Measurements from ENCODE around the gene ADSS1. TPM values are rescaled to one million over a fixed set of nuclear protein-coding genes. Genes with fewer than 3 reads are reported as not detected.

ADSS1 gene
- polyA plus RNA-seq, 4 donors = 12.7 to 19.7 (median 15.9) TPM

DNA sequence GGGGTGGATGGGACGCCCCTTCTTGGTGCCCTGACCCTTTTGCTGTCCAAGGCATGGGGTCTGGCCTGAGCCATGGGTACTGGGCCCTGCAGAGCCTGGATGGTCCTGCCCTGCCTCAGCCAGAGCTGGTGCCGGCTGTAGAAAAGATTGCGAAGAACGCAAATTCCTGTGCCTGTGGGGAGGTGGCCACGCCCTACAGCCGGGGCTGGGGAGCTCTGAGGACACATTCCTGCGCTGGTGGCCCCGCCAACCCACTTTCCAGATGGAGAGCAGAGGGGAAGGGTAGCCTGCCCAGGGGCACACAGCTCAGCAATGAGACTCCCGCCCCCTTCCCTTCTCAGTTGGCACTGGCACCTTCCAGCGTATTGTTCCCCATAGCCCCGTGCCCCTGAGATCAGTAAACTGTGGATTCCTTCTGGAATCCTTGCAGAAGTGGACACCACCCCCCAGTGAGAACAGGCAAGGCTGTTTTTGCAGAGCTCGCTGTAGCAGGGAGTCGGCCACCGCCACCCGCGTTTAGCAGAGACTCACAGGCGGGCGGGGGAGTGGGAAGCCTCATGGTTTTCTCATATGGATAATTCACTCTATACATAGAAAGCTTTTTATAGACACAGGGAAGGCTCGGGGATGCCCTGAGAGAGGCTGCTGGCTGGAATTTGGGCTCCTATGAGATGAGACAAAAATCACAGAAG, 26.0 kb upstream of the ADSS1 start:
- no peak for DNase-seq (ENCODE audit: low read depth in 4 of 4, low spot score in 2 of 4)

DNA sequence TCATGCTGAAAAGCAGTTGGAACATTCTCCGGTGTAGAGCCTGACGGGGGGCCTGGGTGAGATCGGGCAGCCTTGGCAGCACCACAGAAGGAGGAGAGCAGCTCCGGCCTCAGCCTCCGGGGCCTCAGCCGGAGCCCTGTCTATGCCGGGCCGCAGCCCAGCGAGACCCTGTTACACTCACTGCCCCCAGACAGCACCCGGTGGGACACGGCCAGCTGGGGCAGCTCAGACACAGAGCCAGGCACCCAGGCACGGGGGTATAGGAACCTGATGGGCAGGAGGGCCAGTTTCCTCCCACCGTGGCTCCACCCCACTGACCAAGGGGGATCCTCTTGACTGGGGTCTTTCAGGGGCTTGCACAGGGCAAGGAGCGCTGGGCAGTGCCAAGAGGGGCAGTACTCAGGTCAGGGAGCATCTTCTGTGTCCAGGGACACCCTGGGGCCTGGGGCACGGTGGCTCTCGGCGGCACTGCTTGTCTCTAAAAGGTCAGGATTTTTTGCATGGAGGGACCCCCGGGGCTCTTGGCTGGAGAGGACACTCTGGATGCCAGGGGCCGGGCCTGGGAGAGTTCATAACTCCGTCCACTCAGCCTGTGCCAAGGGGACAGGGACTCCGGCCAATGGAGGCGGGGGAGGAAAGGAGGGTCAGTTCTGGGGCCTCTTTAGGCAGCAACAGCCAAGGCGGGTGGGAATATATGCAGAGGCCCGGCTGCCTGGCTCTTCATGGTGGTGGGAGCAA, 25.2 kb upstream of the ADSS1 start:
- no peak for DNase-seq (ENCODE audit: low read depth in 4 of 4, low spot score in 2 of 4)

DNA sequence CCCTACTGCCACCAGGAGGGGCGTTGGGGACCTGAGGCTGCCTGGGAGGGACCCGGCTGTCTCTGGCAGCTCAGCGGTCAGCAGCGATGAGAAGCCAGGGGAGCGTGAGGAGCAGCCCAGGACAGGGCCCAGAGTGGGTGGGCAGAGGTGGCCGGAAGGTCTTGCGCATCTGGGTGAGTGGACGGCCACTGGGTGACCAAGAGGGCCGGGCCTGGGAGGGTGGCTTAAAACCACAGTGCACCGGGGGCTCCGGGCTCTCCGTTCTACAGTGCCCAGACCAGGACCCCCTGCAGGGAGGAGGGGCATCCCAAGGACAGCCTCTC, 24.6 kb upstream of the ADSS1 start:
- DNase-seq (ENCODE audit: low read depth in 4 of 4, low spot score in 2 of 4) = no peak

DNA sequence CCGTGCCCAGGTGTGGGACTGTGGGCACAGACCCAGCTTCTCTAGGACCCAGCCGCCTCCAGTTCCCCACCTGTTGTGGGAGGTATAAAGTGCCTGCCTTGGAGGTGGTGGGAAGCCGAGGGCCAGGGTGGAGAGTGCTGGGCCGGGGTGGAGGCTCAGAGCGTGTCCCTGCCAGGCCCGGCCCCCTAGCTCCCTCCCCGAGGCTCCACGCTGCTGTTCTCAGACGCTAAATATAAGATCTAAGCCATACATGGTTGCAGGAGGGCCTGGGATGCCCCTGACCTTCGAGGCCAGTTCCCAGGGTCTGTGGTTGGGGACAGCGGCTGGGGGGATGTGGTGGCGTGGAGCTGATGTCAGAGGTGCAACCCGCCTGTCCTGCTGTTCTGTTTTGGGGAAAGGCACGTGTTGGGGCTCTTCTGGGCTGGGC, 23.8 kb upstream of the ADSS1 start:
- no peak for DNase-seq (ENCODE audit: low read depth in 4 of 4, low spot score in 2 of 4)

DNA sequence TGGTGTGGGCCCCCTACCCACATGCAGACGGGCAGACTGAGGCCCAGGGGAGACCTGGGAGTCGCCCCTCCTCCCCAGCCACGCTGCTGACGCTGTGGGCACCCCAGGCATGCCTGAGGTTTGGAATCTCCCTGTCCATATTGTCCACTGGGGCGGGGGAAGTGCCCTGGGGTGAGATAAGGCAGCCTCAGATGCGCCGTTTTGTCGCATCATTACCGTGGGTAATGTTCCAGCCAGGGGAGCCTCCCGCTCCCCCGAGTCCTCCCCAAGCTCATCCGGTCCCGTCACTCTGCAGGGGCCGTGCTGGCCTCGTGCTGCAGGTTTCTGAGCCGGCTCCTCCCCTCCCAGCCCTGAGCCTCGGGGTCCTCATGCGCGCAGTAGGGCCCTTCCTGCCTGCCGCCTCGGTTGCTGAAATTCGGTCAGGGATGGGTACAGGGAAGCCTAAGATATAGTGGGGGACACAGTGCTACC, 23.2 kb upstream of the ADSS1 start:
- DNase-seq (ENCODE audit: low read depth in 4 of 4, low spot score in 2 of 4) = no peak

DNA sequence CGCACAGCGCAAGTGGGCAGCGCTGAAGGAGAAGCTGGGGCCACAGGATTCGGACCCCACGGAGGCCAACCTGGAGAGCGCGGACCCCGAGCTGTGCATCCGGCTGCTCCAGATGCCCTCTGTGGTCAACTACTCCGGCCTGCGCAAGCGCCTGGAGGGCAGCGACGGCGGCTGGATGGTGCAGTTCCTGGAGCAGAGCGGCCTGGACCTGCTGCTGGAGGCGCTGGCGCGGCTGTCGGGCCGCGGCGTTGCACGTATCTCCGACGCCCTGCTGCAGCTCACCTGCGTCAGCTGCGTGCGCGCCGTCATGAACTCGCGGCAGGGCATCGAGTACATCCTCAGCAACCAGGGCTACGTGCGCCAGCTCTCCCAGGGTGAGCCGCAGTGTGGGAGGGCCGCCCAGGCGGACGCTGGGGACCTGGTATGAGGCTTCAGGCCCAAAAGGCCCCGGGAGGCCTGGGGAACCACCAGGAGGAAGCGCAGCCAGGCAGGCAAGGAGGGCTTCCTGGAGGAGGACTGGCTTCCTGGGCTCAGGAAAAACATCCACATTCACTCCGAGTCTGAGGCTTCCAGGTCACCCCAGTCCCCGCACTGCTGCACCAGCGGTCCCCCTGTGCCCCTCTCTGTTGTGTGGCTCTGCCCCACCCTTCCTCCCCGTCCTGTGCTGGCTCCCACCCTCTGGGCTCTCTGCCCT, 22.5 kb upstream of the ADSS1 start:
- no peak for DNase-seq (ENCODE audit: low read depth in 4 of 4, low spot score in 2 of 4)

DNA sequence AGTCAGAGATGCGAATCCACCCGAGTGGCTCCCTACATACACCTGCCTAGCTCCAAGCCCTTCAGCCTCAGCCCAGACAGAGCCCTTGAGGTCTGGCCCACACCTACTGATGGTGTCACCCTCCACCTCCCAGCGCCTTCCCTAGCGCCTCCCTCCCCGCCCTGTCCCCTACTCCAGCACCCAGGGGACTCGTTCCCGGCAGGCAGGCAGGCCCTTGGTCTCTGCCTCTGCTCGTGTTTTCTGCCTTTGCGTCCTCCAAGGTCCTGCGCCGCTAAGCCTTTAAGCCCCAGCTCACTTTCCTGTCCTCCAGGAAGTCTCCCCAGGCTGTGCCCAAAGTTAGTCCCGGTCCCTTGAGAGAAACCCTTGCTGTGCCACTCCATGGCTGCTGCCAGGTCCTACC, 21.9 kb upstream of the ADSS1 start:
- DNase-seq (ENCODE audit: low read depth in 4 of 4, low spot score in 2 of 4) = no peak

DNA sequence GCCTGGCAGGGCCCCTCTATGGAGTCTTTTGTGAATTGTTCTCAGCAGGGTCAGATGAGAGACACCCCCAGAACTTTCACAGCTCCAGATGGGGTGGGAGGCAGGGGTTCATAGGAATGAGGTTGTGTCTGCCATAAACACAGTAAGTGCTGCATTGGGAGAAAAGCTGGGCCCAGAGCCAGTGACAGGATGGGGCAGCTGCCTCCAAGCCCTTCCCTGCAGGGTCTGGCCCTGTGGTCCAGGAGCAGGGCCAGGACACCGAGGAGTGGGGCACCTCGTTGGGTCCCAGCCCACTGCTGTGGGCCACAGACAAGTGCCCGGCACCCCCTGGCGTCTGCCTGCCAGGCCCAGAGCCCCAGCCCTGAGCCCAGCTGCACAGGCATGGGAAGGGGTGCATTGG, 21.4 kb upstream of the ADSS1 start:
- DNase-seq (ENCODE audit: low read depth in 4 of 4, low spot score in 2 of 4) = no peak

DNA sequence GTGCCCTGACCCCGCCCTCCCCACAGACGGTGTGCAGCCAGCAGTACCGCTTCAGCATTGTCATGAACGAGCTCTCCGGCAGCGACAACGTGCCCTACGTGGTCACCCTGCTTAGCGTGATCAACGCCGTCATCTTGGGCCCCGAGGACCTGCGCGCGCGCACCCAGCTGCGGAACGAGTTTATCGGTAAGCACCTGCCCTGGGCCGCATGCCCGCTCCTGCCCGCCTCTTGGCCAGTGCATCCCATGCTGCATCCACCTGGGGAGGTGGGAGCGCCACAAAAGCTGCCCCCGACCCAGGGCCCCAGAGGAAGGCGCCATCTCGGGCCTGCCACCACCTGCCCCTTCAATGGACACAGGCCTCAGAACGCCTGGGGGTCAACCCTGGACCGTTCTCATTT, 20.8 kb upstream of the ADSS1 start:
- no peak for DNase-seq (ENCODE audit: low read depth in 4 of 4, low spot score in 2 of 4)

DNA sequence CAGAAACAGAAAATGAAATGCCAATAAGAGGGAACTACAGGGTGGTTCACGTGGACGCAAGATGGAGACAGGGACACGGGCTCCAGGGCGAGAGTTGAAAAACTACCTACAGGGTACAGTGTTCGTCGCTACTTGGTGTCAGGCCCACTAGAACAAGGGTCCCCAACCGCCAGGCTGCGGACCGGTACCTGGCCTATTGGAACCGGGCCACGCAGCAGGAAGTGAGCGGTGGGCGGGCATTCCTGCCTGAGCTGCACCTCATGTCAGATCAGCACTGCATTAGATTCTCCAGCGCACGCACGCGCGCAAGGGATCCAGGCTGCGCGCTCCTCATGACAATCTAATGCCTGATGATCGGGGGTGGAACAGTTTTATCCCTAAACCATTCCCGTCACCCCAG, 19.8 kb upstream of the ADSS1 start:
- no peak for DNase-seq (ENCODE audit: low read depth in 4 of 4, low spot score in 2 of 4)

DNA sequence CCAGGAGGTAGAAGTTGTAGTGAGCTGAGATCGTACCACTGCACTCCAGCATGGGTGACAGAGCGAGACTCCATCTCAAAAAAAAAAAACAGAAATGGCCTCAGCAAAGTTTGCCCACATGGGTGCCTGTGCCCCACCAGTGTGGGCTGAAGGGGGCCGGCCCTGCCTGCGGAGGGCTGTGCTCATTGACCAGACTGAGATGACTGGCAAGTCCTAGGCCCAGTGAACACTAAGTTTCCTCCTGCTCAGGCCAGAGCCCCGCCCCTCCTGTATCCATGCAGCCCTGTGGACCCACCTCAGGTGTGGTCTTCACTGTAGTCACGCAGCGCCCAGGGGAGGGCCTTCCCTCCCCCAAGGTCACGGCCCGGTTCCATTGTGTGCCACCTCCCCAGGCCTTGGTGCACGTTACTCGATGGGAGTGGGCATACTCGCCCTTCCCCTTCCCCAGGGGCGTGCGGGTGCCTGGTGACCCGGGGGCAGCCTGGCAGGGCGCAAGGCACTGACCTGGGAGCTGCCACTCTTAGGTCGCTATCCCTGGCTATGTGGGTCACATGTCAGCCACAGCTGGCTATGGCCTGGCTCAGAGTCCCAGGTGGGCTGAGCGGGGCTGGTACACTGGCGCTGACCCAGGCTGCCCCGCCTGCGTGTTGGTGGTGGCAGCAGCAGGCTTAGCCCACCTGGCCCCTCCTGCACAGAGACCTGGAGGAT, 18.5 kb upstream of the ADSS1 start:
- DNase-seq (ENCODE audit: low read depth in 4 of 4, low spot score in 2 of 4) = no peak

DNA sequence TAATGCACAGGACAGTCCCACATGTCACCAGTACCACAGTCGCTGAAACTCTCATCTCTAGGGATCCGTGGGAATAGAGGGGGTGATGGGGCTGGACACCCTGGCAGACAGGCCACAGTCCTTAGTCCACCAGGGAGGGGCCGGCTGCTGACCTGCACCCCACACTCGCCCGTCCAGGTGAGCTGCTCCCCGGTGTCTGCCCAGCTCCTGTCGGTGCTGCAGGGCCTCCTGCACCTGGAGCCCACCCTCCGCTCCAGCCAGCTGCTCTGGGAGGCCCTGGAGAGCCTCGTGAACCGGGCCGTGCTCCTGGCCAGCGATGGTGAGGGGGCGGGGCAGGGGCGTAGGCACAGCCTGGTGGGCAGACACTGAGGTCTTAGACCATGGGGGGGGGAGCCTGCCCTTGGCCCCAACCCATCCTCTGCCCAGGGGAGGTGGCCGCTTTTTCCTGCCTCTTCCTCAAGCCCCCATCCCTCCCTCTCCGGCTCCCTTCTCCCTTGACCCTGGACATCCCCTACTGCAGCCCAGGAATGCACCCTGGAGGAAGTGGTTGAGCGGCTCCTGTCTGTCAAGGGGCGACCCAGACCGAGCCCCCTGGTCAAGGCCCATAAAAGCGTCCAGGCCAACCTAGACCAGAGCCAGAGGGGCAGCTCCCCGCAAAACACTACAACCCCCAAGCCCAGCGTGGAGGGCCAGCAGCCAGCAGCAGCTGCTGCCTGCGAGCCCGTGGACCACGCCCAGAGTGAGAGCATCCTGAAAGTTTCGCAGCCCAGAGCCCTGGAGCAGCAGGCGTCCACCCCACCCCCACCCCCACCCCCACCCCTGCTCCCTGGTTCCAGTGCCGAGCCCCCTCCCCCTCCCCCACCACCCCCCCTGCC, 17.1 kb upstream of the ADSS1 start:
- no peak for DNase-seq (ENCODE audit: low read depth in 4 of 4, low spot score in 2 of 4)

DNA sequence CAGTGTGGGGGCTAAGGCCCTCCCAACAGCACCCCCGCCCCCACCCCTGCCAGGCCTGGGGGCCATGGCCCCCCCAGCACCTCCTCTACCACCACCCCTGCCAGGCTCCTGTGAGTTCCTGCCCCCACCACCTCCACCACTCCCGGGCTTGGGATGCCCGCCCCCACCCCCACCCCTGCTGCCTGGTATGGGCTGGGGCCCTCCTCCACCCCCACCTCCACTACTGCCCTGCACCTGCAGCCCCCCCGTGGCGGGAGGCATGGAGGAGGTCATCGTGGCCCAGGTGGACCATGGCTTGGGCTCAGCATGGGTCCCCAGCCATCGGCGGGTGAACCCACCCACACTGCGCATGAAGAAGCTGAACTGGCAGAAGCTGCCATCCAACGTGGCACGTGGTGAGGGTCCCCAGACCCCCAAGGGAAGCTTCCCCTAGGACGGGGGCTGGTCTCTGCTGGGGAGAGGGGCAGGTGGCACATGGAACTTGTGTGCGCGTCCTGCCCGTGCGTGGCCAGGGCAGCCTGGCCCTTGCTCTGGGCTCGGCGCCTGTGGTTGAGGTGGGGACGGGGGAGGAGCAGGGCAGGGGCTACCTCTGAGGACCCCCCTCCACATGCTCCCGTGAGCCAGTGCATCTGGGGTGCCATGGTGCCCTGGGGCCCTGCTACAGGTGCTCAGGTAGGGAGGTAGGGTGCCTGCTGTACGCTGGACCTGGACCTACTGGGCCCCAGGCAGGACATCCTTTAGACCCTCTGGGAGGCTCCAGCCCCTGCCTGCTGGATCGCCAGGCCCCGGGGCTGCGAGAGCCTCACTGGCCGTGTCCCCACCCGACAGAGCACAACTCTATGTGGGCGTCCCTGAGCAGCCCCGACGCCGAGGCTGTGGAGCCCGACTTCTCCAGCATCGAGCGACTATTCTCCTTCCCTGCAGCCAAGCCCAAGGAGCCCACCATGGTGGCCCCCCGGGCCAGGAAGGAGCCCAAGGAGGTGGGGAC, 16.1 kb upstream of the ADSS1 start:
- no peak for DNase-seq (ENCODE audit: low read depth in 4 of 4, low spot score in 2 of 4)

DNA sequence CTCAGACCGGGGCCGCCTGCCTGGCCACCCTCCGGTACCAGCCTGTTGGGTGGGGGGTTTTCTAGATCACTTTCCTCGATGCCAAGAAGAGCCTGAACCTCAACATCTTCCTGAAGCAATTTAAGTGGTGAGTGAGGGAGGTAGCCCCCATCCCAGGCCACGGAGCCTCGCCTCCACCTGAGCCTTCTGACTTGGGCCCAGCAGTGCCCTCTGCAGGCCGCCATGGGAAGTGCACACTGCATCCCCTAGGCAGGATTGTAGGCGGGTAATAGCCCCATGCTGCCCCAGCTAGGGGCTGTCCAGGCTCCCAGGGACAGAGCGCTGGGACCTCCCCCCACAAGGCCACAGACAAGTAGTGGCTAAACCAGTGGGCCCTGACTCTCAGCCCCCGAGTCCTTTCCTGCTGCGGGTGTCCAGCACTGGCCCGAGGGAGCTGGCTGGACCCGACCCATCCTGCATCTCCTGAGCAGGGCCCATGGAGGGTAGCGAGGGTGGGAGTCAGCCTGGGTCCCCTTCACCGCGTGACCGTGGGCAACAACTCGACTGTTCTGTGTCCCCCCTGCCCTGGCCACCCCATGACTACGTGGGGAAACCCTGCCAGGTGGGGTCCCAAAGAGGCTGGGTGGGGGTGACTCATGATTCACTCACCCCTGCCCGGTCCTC, 15.3 kb upstream of the ADSS1 start:
- DNase-seq (ENCODE audit: low read depth in 4 of 4, low spot score in 2 of 4) = peak in 1 of 4 donors; percentile 55

DNA sequence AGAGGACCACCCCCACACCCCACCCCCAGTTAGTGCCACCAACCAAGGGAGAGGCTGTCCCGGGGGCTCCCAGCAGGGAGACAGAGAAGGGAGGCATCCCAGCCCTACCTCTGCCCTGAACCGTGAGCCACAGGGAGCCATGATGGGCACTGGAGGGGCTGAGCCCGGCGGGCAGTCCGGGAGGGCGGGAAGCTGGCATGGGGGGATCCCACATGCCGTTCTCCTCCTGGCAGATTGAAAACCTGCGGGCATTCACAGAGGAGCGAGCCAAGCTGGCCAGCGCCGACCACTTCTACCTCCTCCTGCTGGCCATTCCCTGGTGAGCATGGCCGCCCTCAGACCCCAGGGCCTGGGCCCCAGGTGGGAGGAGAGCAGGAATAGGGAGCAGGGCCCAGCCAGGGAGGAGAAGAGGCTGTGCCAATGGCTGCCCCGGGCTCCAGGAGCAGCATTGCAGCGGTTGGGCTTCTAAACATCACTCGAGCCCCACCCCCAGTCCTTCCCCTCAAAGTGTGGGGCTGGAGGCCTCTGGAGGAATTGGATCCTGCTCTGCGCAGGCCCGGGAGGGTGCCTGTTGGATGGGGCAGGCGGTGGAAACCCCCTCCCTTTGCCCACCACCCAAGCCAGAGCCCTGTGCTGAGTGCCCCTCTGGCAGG, 14.5 kb upstream of the ADSS1 start:
- DNase-seq (ENCODE audit: low read depth in 4 of 4, low spot score in 2 of 4) = no peak

DNA sequence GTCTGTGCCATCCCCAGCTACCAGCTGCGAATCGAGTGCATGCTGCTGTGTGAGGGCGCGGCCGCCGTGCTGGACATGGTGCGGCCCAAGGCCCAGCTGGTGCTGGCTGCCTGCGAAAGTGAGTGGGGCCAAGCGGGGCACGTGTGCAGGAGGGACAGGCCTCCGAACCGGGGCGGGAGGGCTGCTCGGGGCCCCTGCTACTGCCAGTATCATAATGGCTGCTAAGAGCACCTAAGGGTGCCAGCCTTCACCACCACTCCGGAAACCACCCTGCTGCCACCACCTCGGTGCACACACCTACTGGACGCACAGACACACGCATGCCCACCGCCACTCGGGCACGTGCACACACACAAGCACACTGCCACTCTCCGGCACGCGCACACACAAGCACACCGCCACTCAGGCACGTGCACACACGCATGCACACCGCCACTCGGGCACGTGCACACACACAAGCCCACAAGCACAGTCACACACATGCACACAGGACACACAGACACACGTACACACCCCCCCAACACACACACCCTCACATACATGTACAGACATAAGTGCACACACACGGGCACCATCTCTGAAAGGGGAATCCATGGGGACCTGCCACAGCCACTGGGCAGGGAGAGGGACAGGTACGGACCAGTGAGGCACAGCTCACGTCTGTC, 13.8 kb upstream of the ADSS1 start:
- DNase-seq (ENCODE audit: low read depth in 4 of 4, low spot score in 2 of 4) = no peak
